Mesothelial cell of epicardium (in vitro differentiated cells): ENCODE results near the gene RCOR3. TPM values are rescaled to one million over a fixed set of nuclear protein-coding genes. Genes with fewer than 3 reads are reported as not detected.
"Not testable (repeated sequence)": the region's sequence is repeated elsewhere in the genome, so short reads cannot be mapped to it uniquely, and the experiment has no call there.

ENCODE experiments used
- DNase-seq, 2 experiments: peaks; one replicate each; pipeline ENCODE4 v3.0.0; 2021; ENCODE audit warnings: low spot score in 2 of 2; ENCODE audit not compliant: unreplicated experiment in 2 of 2
- H3K27ac Mint-ChIP-seq: 2 replicates; pipeline ENCODE4 v1.8.0; 2021; ENCODE audit warnings: mixed read lengths
- H3K27me3 Mint-ChIP-seq: 2 replicates; pipeline ENCODE4 v1.8.0; 2021; ENCODE audit warnings: low read depth, mixed read lengths
- H3K36me3 Mint-ChIP-seq: 2 replicates; pipeline ENCODE4 v1.8.0; 2021; ENCODE audit warnings: mixed read lengths
- H3K4me1 Mint-ChIP-seq: 2 replicates; pipeline ENCODE4 v1.8.0; 2021; ENCODE audit warnings: mixed read lengths
- H3K4me3 Mint-ChIP-seq: 2 replicates; pipeline ENCODE4 v1.8.0; 2021; ENCODE audit warnings: mild to moderate bottlenecking, moderate library complexity, mixed read lengths
- H3K9me3 Mint-ChIP-seq: 2 replicates; pipeline ENCODE4 v1.8.0; 2021; ENCODE audit warnings: mixed read lengths
- CTCF ChIP-seq: fragments of 200-600 bp; sonication (generic); IDR thresholded peaks from one replicate; pipeline ENCODE4 v1.5.0; 2021; ENCODE audit warnings: antibody characterized with exemption; ENCODE audit not compliant: unreplicated experiment
- total RNA-seq: library from RNA; stranded (reverse); gene quantifications from 3 replicates; pipeline ENCODE4 v1.2.1, GENCODE V29; 2021

The RCOR3 gene
- total RNA-seq, 1 donor from 2014 or later = 78.7 TPM

- DNase-seq = no peak
- TF ChIP-seq CTCF = no peak
- no peak overlapping the region for H3K27ac Mint-ChIP-seq
- no peak overlapping the region for H3K4me3 Mint-ChIP-seq
- peaks cover 6% of the 10 kb centered on the region for H3K9me3 Mint-ChIP-seq
- peaks cover 3% of the 10 kb centered on the region for H3K27me3 Mint-ChIP-seq
- no peaks in the 10 kb centered on the region for H3K4me1 Mint-ChIP-seq
- H3K36me3 Mint-ChIP-seq = no peaks in the 10 kb centered on the region
Observed at GRCh38 chr1:211217392-211217791, 41.8 kb upstream of the RCOR3 start.

- H3K9me3 Mint-ChIP-seq, H3K4me3 Mint-ChIP-seq, H3K27me3 Mint-ChIP-seq, H3K4me1 Mint-ChIP-seq, DNase-seq, H3K36me3 Mint-ChIP-seq, H3K27ac Mint-ChIP-seq: not testable (repeated sequence)
Observed at GRCh38 chr1:211222469-211223234, 36.5 kb upstream of the RCOR3 start.

DNA sequence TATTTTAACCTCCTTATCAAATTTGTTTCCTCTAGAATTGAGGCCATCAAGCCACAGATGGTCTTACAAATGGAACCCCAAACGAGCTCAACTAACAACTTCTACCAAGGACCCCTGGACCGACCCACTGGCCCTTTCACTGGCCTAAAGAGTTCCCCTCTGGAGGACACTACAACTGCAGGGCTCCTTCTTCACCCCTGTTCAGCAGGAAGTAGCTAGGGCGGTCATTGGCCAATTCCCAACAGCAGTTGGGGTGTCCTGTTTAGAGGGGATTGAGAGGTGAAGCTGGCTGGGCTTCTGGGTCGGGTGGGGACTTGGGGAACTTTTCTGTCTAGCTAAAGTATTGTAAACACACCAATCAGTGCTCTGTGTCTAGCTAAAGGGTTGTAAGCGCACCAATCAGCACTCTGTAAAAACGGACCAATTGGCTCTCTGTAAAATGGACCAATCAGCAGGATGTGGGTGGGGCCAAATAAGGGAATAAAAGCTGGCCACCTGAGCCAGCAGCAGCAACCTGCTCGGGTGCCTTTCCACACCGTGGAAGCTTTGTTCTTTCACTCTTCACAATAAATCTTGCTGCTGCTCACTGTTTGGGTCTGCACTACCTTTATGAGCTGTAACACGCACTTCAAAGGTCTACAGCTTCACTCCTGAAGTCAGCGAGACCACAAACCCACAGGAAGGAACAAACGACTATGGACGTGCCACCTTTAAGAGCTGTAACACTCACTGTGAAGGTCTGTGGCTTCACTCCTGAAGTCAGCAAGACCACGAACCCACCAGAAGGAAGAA is 30.4 kb upstream of the RCOR3 start:
- not testable (repeated sequence) for DNase-seq, H3K27me3 Mint-ChIP-seq, H3K27ac Mint-ChIP-seq, H3K4me1 Mint-ChIP-seq, H3K4me3 Mint-ChIP-seq, H3K9me3 Mint-ChIP-seq, H3K36me3 Mint-ChIP-seq

DNA sequence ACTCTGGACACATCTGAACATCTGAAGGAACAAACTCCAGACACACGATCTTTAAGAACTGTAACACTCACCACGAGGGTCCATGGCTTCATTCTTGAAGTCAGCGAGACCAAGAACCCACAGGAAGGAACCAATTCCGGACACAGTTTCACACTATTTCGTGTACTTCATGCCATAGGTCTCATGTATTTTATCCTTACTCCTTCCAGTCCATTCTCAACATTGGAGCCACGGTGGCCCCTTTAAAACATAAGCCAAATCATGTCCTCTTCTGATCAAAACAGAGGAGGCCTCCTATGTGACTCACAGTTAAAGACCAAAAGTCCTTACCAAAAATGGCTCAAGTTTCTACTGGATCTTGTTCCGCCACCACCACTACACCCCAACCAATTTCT is 29.8 kb upstream of the RCOR3 start:
- Mint-ChIP-seq H3K9me3 (no peaks in the 10 kb centered on the region), H3K4me1 (no peaks in the 10 kb centered on the region), H3K36me3 (no peaks in the 10 kb centered on the region), H3K27me3 (no peaks in the 10 kb centered on the region), H3K4me3 (no peak overlapping the region), H3K27ac (no peak overlapping the region)
- TF ChIP-seq CTCF = no peak
- no peak for DNase-seq

DNA sequence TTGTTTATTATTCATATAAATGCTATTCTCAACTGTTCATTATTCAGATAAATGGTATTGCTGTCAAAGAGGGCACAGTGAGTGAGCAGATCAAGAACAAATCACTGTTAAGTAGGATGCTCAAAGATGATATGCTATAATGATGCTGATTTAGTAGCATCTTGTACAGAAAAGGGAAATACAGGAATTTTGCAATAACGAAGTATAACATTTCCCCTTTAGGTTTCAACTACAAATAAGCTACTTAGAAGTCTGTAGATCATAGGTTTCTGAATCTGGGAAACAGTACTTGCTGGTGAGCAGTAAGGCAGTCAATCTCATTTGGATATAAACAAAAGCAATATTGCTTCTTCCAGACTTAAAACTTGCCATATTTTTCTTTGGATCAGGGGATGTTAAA is 27.3 kb upstream of the RCOR3 start:
- Mint-ChIP-seq H3K4me1 (no peaks in the 10 kb centered on the region), H3K27me3 (no peaks in the 10 kb centered on the region), H3K4me3 (no peak overlapping the region), H3K27ac (no peak overlapping the region), H3K36me3 (no peaks in the 10 kb centered on the region), H3K9me3 (no peaks in the 10 kb centered on the region)
- TF ChIP-seq CTCF = no peak
- no peak for DNase-seq

- Mint-ChIP-seq H3K9me3 (peaks cover 7% of the 10 kb centered on the region), H3K36me3 (no peaks in the 10 kb centered on the region), H3K4me3 (no peak overlapping the region), H3K27me3 (no peaks in the 10 kb centered on the region), H3K4me1 (no peaks in the 10 kb centered on the region), H3K27ac (no peak overlapping the region)
- TF ChIP-seq CTCF = no peak
- DNase-seq = no peak
Observed at GRCh38 chr1:211236633-211237320, 22.4 kb upstream of the RCOR3 start.
